Liver (tissue), 9 donors: ENCODE data around the gene RFPL3. TPM values are rescaled to one million over a fixed set of nuclear protein-coding genes. Genes with fewer than 3 reads are reported as not detected.

ENCODE experiments used
- DNase-seq: peaks from one replicate; pipeline ENCODE4 v3.0.0-alpha.2; 2017; ENCODE audit warnings: low spot score
- H3K27ac ChIP-seq, 2 donors: one replicate each; pipeline ENCODE4 v1.7.0; 2013; ENCODE audit warnings: inconsistent platforms in 2 of 2, low read length in 2 of 2, control low read depth in 1 of 2, low read depth in 1 of 2, mild to moderate bottlenecking in 1 of 2
- H3K27me3 ChIP-seq, 4 donors: one replicate each; pipeline versions ENCODE4 v1.6.1 to v1.7.0; 2013; ENCODE audit warnings: low read length in 3 of 4, inconsistent platforms in 1 of 4, mild to moderate bottlenecking in 1 of 4, moderate library complexity in 1 of 4; ENCODE audit not compliant: control insufficient read depth in 4 of 4, insufficient read depth in 4 of 4
- H3K36me3 ChIP-seq, 4 donors: one replicate each; pipeline versions ENCODE4 v1.6.1 to v1.7.0; 2013; ENCODE audit warnings: low read length in 3 of 4, mild to moderate bottlenecking in 3 of 4, low read depth in 1 of 4, moderate library complexity in 1 of 4; ENCODE audit not compliant: control insufficient read depth in 4 of 4, insufficient read depth in 3 of 4
- H3K4me1 ChIP-seq, 4 donors: one replicate each; pipeline versions ENCODE4 v1.6.1 to v1.7.0; 2013; ENCODE audit warnings: low read length in 3 of 4, mild to moderate bottlenecking in 3 of 4, moderate library complexity in 1 of 4; ENCODE audit not compliant: control insufficient read depth in 4 of 4, insufficient read depth in 4 of 4
- H3K4me3 ChIP-seq, 3 donors: one replicate each; pipeline versions ENCODE4 v1.6.1 to v1.7.0; 2013; ENCODE audit warnings: low read length in 3 of 3, control low read depth in 1 of 3, low read depth in 1 of 3, mild to moderate bottlenecking in 1 of 3
- H3K9ac ChIP-seq, 2 donors: one replicate each; pipeline ENCODE4 v1.7.0; 2013; ENCODE audit warnings: low read length in 2 of 2, mild to moderate bottlenecking in 2 of 2, moderate library complexity in 2 of 2, control low read depth in 1 of 2, low read depth in 1 of 2
- H3K9me3 ChIP-seq, 4 donors: one replicate each; pipeline versions ENCODE4 v1.6.1 to v1.7.0; 2013; ENCODE audit warnings: low read length in 3 of 4; ENCODE audit not compliant: control insufficient read depth in 4 of 4
- ATF3 ChIP-seq: IDR thresholded peaks from 2 replicates; pipeline ENCODE4 v1.6.1; 2016; ENCODE audit warnings: antibody characterized with exemption
- CTCF ChIP-seq: fragments of 150-350 bp; IDR thresholded peaks from 2 replicates; pipeline ENCODE4 v1.5.1; 2017; ENCODE audit warnings: improper control_type of control experiment, low read depth, low read length; ENCODE audit not compliant: missing input control
- EGR1 ChIP-seq, 2 donors: IDR thresholded peaks; 2 replicates each; pipeline ENCODE4 v1.6.1; 2016 to 2018; ENCODE audit warnings: antibody characterized with exemption in 2 of 2, low read depth in 2 of 2
- FOXA2 ChIP-seq: IDR thresholded peaks from 2 replicates; pipeline ENCODE4 v1.6.1; 2016; ENCODE audit warnings: antibody characterized with exemption
- GABPA ChIP-seq, 2 donors: IDR thresholded peaks in 1 of 2; conservative IDR thresholded peaks in 1 of 2; 2 replicates each; pipeline ENCODE4 v1.6.1; 2016; ENCODE audit warnings: antibody characterized with exemption in 2 of 2, mild to moderate bottlenecking in 1 of 2, moderate library complexity in 1 of 2
- HNF4A ChIP-seq, 2 donors: conservative IDR thresholded peaks; 2 replicates each; pipeline ENCODE4 v1.6.1; 2016; ENCODE audit warnings: antibody characterized with exemption in 2 of 2, mild to moderate bottlenecking in 2 of 2
- HNF4G ChIP-seq: IDR thresholded peaks from 2 replicates; pipeline ENCODE4 v1.6.1; 2016; ENCODE audit warnings: antibody characterized with exemption
- JUND ChIP-seq, 2 donors: IDR thresholded peaks; 2 replicates each; pipeline ENCODE4 v1.6.1; 2016; ENCODE audit warnings: antibody characterized with exemption in 2 of 2
- MAX ChIP-seq: IDR thresholded peaks from 2 replicates; pipeline ENCODE4 v1.6.1; 2016; ENCODE audit warnings: antibody characterized with exemption
- NR2F2 ChIP-seq: IDR thresholded peaks from 2 replicates; pipeline ENCODE4 v1.6.1; 2016; ENCODE audit warnings: antibody characterized with exemption
- RAD21 ChIP-seq, 2 donors: IDR thresholded peaks; 2 replicates each; pipeline ENCODE4 v1.6.1; 2016; ENCODE audit warnings: antibody characterized with exemption in 2 of 2, mild to moderate bottlenecking in 2 of 2
- REST ChIP-seq: IDR thresholded peaks from 2 replicates; pipeline ENCODE4 v1.6.1; 2016; ENCODE audit warnings: antibody characterized with exemption, mild to moderate bottlenecking
- RXRA ChIP-seq, 2 donors: IDR thresholded peaks; 2 replicates each; pipeline ENCODE4 v1.6.1; 2017 to 2018; ENCODE audit warnings: antibody characterized with exemption in 2 of 2, mild to moderate bottlenecking in 1 of 2
- SP1 ChIP-seq: IDR thresholded peaks from 2 replicates; pipeline ENCODE4 v1.6.1; 2018; ENCODE audit warnings: antibody characterized with exemption, mild to moderate bottlenecking
- TAF1 ChIP-seq: conservative IDR thresholded peaks from 2 replicates; pipeline ENCODE4 v1.6.1; 2016; ENCODE audit warnings: antibody characterized with exemption, mild to moderate bottlenecking
- YY1 ChIP-seq: IDR thresholded peaks from 2 replicates; pipeline ENCODE4 v1.6.1; 2016; ENCODE audit warnings: antibody characterized with exemption, mild to moderate bottlenecking
- ZBTB33 ChIP-seq: IDR thresholded peaks from 2 replicates; pipeline ENCODE4 v1.6.1; 2016; ENCODE audit warnings: antibody characterized with exemption
- WGBS: extraction: QIAGEN DNeasy Blood & Tissue Kit; methylation state at CpG from one replicate; pipeline ENCODE4 v1.1.7; 2013; 5-methylcytosine and 5-hydroxymethylcytosine counted together
- polyA plus RNA-seq, 2 donors: library from polyadenylated mRNA; stranded (reverse) in 1 of 2; unstranded in 1 of 2; fragments of 200-250 nt in 1 of 2; fragments of >200 nt in 1 of 2; fragmentation: Nextera tagmentation in 1 of 2; extraction: Ambion mirVana in 1 of 2; gene quantifications; one replicate each; pipeline versions ENCODE4 v1.2.1 to v1.2.3, GENCODE V29; 2013 to 2015
- total RNA-seq, 2 donors: library from RNA; depleted of rRNA; stranded (reverse); fragments of >200 nt; gene quantifications; one replicate each; pipeline ENCODE4 v1.2.3, GENCODE V29; 2014
- donor health status: healthy.
- donor health status: healthy.
- donor health status: healthy.
- donor health status: healthy.
- donor health status: healthy.

The RFPL3 gene
- total and polyA plus RNA-seq, 4 donors, result not detected

GRCh38 chr22:32333141-32333768 is 24.4 kb upstream of the RFPL3 start:
- H3K27me3 ChIP-seq, result peaks cover 0 to 4% (median 0%) of the 10 kb centered on the region in 4 donors
- WGBS, result 80% methylated on average over 10 of the region's 10 CpGs
- no peak overlapping the region for H3K9ac ChIP-seq
- H3K4me1 ChIP-seq, result no peaks in the 10 kb centered on the region
- TF ChIP-seq GABPA (IDR thresholded peaks at IDR 0.05 in 1 of 2, conservative IDR thresholded peaks at IDR 0.05 in 1 of 2) (no peak), ATF3 (no peak), NR2F2 (no peak), REST (no peak), RXRA (IDR thresholded peaks at IDR 0.05) (no peak)
- H3K4me3 ChIP-seq, result no peak overlapping the region
- peaks cover 0 to 1% (median 0%) of the 10 kb centered on the region in 4 donors for H3K9me3 ChIP-seq
- H3K36me3 ChIP-seq, result no peaks in the 10 kb centered on the region
- DNase-seq, result peak; percentile 10
- H3K27ac ChIP-seq, result no peak overlapping the region

- no peak for TF ChIP-seq EGR1 (IDR thresholded peaks at IDR 0.05; ENCODE audit: low read depth in 2 of 2)
- TF ChIP-seq GABPA (IDR thresholded peaks at IDR 0.05 in 1 of 2, conservative IDR thresholded peaks at IDR 0.05 in 1 of 2), result no peak
- TF ChIP-seq NR2F2, result no peak
- no peak for TF ChIP-seq TAF1
- no peak for TF ChIP-seq YY1
- TF ChIP-seq ZBTB33, result no peak
- no peak for TF ChIP-seq ATF3
- no peak for TF ChIP-seq RAD21 (IDR thresholded peaks at IDR 0.05)
- TF ChIP-seq JUND (IDR thresholded peaks at IDR 0.05), result no peak
- TF ChIP-seq CTCF, result no peak
- TF ChIP-seq FOXA2, result no peak
- TF ChIP-seq HNF4G, result no peak
- TF ChIP-seq MAX, result no peak
- TF ChIP-seq HNF4A (conservative IDR thresholded peaks at IDR 0.05), result no peak
- no peak for TF ChIP-seq SP1
- WGBS, result 72% methylated on average over 13 of the region's 13 CpGs
- Histone ChIP-seq H3K9ac (no peak overlapping the region), H3K4me1 (no peaks in the 10 kb centered on the region), H3K36me3 (no peaks in the 10 kb centered on the region), H3K9me3 (no peaks in the 10 kb centered on the region), H3K4me3 (no peak overlapping the region), H3K27me3 (peaks cover 0 to 4% (median 0%) of the 10 kb centered on the region in 4 donors), H3K27ac (no peak overlapping the region)
- peak; percentile 13 for DNase-seq
Measured at GRCh38 chr22:32333769-32334659, 23.7 kb upstream of the RFPL3 start.
